HEK293 (cell line): ENCODE data around the gene C1QTNF1.
A peak's percentile ranks its signal among the peaks of the same experiment; 100 is the strongest.

Source experiments
- CTCF ChIA-PET: fragments of 350-600 bp; formaldehyde crosslinking; extraction: SDS; loops from one replicate; lab custom pipeline; 2021; ENCODE audit warnings: antibody characterized with exemption; lab: Yijun Ruan, JAX
- POLR2A ChIA-PET: fragments of 300-600 bp; formaldehyde crosslinking; extraction: SDS; loops from one replicate; lab custom pipeline; 2020; ENCODE audit warnings: antibody characterized with exemption, inconsistent platforms; lab: Yijun Ruan, JAX
- H3K27ac ChIP-seq: fragments of 200-500 bp; sonication (Bioruptor generic); 2 replicates; pipeline ENCODE4 v1.5.1; 2014; ENCODE audit warnings: low read depth, low read length, control low read depth, inconsistent platforms; ENCODE audit errors: extremely low read depth
- H3K36me3 ChIP-seq, 2 experiments: fragments of 200-500 bp in 1 of 2; sonication (Bioruptor generic) in 1 of 2; 1 replicate in 1 of 2; 2 replicates in 1 of 2; pipeline ENCODE4 v1.5.1; 2014 to 2017; ENCODE audit warnings: inconsistent platforms in 2 of 2, low read length in 2 of 2; ENCODE audit not compliant: control insufficient read depth in 2 of 2, insufficient read depth in 1 of 2
- H3K4me1 ChIP-seq: fragments of 200-500 bp; sonication (Bioruptor generic); 2 replicates; pipeline ENCODE4 v1.5.1; 2014; ENCODE audit warnings: mild to moderate bottlenecking, low read length, inconsistent platforms; ENCODE audit not compliant: control insufficient read depth, insufficient read depth
- H3K4me3 ChIP-seq: 2 replicates; pipeline ENCODE4 v1.5.1; 2011; ENCODE audit warnings: low read depth, mild to moderate bottlenecking, control low read depth, low read length, moderate library complexity
- H3K9me3 ChIP-seq: fragments of 200-500 bp; sonication (Bioruptor generic); 2 replicates; pipeline ENCODE4 v1.5.1; 2014; ENCODE audit warnings: low read depth, low read length, inconsistent platforms; ENCODE audit not compliant: control insufficient read depth, insufficient read depth
- FEZF1 ChIP-seq: fragments of 450-650 bp; formaldehyde crosslinking; IDR thresholded peaks from 2 replicates; pipeline ENCODE4 v1.5.1; 2016; ENCODE audit warnings: missing biosample characterization, missing genetic modification characterization
- GLI2 ChIP-seq: fragments of 450-650 bp; formaldehyde crosslinking; IDR thresholded peaks from 2 replicates; pipeline ENCODE4; 2017; ENCODE audit warnings: missing biosample characterization, missing genetic modification characterization, low read depth, borderline replicate concordance
- HOXA7 ChIP-seq: sonication (generic); formaldehyde crosslinking; IDR thresholded peaks from 2 replicates; pipeline ENCODE4 v1.8.1; 2022; ENCODE audit warnings: missing genetic modification reagents, borderline replicate concordance
- KLF7 ChIP-seq: fragments of 450-650 bp; formaldehyde crosslinking; IDR thresholded peaks from 2 replicates; pipeline ENCODE4 v1.5.1; 2016; ENCODE audit warnings: missing biosample characterization, missing genetic modification characterization, borderline replicate concordance
- OVOL3 ChIP-seq: fragments of 450-650 bp; formaldehyde crosslinking; IDR thresholded peaks from 2 replicates; pipeline ENCODE4 v1.5.1; 2016; ENCODE audit warnings: missing biosample characterization, missing genetic modification characterization
- PBX3 ChIP-seq: sonication (generic); formaldehyde crosslinking; IDR thresholded peaks from 2 replicates; pipeline ENCODE4 v1.8.1; 2022; ENCODE audit warnings: mild to moderate bottlenecking, moderate library complexity, missing genetic modification reagents
- SP2 ChIP-seq: fragments of 450-650 bp; formaldehyde crosslinking; IDR thresholded peaks from 2 replicates; pipeline ENCODE4 v1.5.1; 2016; ENCODE audit warnings: missing biosample characterization, missing genetic modification characterization
- TCF7L2 ChIP-seq: IDR thresholded peaks from 2 replicates; pipeline ENCODE4 v1.6.1; 2011; ENCODE audit warnings: low read depth, mild to moderate bottlenecking, inconsistent platforms, low read length, moderate library complexity, borderline replicate concordance
- ZBTB1 ChIP-seq: fragments of 450-650 bp; formaldehyde crosslinking; IDR thresholded peaks from 2 replicates; pipeline ENCODE4 v1.5.1; 2016; ENCODE audit warnings: missing biosample characterization, missing genetic modification characterization
- ZBTB20 ChIP-seq: fragments of 450-650 bp; formaldehyde crosslinking; IDR thresholded peaks from 2 replicates; pipeline ENCODE4 v1.5.1; 2016; ENCODE audit warnings: missing biosample characterization, missing genetic modification characterization
- ZBTB48 ChIP-seq: fragments of 450-650 bp; formaldehyde crosslinking; IDR thresholded peaks from 2 replicates; pipeline ENCODE4 v1.5.1; 2016; ENCODE audit warnings: missing biosample characterization, missing genetic modification characterization
- ZBTB49 ChIP-seq: fragments of 450-650 bp; formaldehyde crosslinking; IDR thresholded peaks from 2 replicates; pipeline ENCODE4 v1.5.1; 2016; ENCODE audit warnings: missing biosample characterization, missing genetic modification characterization, low read depth
- ZEB2 ChIP-seq: fragments of 450-650 bp; formaldehyde crosslinking; IDR thresholded peaks from 2 replicates; pipeline ENCODE4 v1.5.1; 2016; ENCODE audit warnings: missing biosample characterization, missing genetic modification characterization
- ZIC2 ChIP-seq: fragments of 450-650 bp; formaldehyde crosslinking; IDR thresholded peaks from 2 replicates; pipeline ENCODE4 v1.5.1; 2016; ENCODE audit warnings: missing biosample characterization, missing genetic modification characterization
- ZNF133 ChIP-seq: fragments of 450-650 bp; formaldehyde crosslinking; IDR thresholded peaks from 2 replicates; pipeline ENCODE4 v1.5.1; 2016; ENCODE audit warnings: missing biosample characterization, missing genetic modification characterization
- ZNF140 ChIP-seq: fragments of 450-650 bp; formaldehyde crosslinking; IDR thresholded peaks from 2 replicates; pipeline ENCODE4 v1.5.1; 2016; ENCODE audit warnings: missing biosample characterization, missing genetic modification characterization
- ZNF292 ChIP-seq: fragments of 450-650 bp; formaldehyde crosslinking; IDR thresholded peaks from 2 replicates; pipeline ENCODE4 v1.5.1; 2016; ENCODE audit warnings: low read depth, missing biosample characterization, missing genetic modification characterization, borderline replicate concordance
- ZNF324 ChIP-seq: fragments of 450-650 bp; formaldehyde crosslinking; IDR thresholded peaks from 2 replicates; pipeline ENCODE4 v1.5.1; 2016; ENCODE audit warnings: missing biosample characterization, missing genetic modification characterization
- ZNF544 ChIP-seq: fragments of 450-650 bp; formaldehyde crosslinking; IDR thresholded peaks from 2 replicates; pipeline ENCODE4 v1.5.0; 2017; ENCODE audit warnings: missing biosample characterization, missing genetic modification characterization
- ZNF548 ChIP-seq: fragments of 450-650 bp; formaldehyde crosslinking; IDR thresholded peaks from 2 replicates; pipeline ENCODE4 v1.5.1; 2016; ENCODE audit warnings: missing biosample characterization, missing genetic modification characterization
- ZNF560 ChIP-seq: fragments of 450-650 bp; formaldehyde crosslinking; IDR thresholded peaks from 2 replicates; pipeline ENCODE4 v1.5.1; 2017; ENCODE audit warnings: missing biosample characterization, missing genetic modification characterization, borderline replicate concordance
- ZNF600 ChIP-seq: fragments of 450-650 bp; formaldehyde crosslinking; IDR thresholded peaks from 2 replicates; pipeline ENCODE4 v1.5.1; 2016; ENCODE audit warnings: missing biosample characterization, missing genetic modification characterization
- ZNF701 ChIP-seq: fragments of 450-650 bp; formaldehyde crosslinking; IDR thresholded peaks from 2 replicates; pipeline ENCODE4 v1.5.1; 2016; ENCODE audit warnings: missing biosample characterization, missing genetic modification characterization
- ZSCAN23 ChIP-seq: fragments of 450-650 bp; formaldehyde crosslinking; IDR thresholded peaks from 2 replicates; pipeline ENCODE4 v1.5.1; 2016; ENCODE audit warnings: missing biosample characterization, missing genetic modification characterization
- TF ChIP-seq, protein P1 (sequence below): IDR thresholded peaks from 2 replicates; pipeline ENCODE4 v1.6.1; 2011; ENCODE audit warnings: mild to moderate bottlenecking, low read depth, low read length, borderline replicate concordance

The C1QTNF1 gene

DNA sequence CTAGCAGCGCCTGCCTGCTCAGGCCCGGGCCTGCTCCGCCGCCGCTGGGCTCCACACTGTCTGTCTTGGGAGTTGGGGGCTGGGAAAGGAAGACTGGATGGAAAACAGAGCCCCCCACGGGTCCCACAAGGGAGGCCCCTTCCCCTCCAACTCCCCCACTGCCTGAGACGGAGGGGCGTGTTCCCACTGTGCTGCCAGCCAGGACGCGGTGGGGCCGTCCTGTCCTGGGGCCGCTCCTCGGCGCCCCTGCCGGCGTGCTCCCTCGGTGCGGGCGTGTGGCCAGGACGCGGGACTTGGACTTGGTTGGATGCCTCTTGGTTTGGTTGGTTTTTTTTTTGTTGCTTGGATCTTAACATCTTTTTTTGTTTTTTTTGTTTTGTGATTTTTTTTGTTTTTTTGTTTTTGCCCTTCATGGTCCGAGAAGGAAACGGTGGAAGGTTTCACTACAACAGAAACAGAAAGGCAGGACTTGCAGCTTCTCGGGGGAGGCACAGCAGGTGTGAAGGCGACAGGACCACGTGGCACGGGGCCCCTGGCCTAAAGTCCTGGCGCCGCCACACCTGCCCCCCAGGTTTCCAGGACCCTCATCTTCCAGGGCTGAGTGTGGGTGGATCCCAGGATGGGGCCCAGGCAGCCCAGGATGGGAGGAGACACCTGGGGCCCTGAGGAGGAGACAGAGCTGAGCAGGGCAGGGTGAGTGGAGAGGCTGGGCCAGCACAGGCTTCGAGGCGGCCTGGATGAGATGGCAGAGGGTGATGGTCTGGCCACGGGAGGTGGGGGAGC lies 66.7 kb downstream of the C1QTNF1 start:
- Histone ChIP-seq H3K27ac (no peak overlapping the region), H3K4me3 (no peak overlapping the region), H3K36me3 (peaks cover 0 to 29% of the 10 kb centered on the region in 2 experiments; a peak in 1 of 3 replicates), H3K9me3 (no peaks in the 10 kb centered on the region), H3K4me1 (no peaks in the 10 kb centered on the region)
- no peak for TF ChIP-seq ZSCAN23
- no peak for TF ChIP-seq ZBTB48 (tag by site-specific recombination)
- no peak for TF ChIP-seq ZBTB1 (tag by site-specific recombination)
- TF ChIP-seq ZNF292: no peak
- TF ChIP-seq ZIC2 (tag by site-specific recombination): peak; percentile 9; the same call in 1 of the 2 replicates
- no peak for TF ChIP-seq ZBTB49 (tag by site-specific recombination)
- no peak for TF ChIP-seq ZNF560
- TF ChIP-seq ZNF600 (tag by site-specific recombination): peak; percentile 19; the same call in 1 of the 2 replicates
- TF ChIP-seq, protein P1, sequence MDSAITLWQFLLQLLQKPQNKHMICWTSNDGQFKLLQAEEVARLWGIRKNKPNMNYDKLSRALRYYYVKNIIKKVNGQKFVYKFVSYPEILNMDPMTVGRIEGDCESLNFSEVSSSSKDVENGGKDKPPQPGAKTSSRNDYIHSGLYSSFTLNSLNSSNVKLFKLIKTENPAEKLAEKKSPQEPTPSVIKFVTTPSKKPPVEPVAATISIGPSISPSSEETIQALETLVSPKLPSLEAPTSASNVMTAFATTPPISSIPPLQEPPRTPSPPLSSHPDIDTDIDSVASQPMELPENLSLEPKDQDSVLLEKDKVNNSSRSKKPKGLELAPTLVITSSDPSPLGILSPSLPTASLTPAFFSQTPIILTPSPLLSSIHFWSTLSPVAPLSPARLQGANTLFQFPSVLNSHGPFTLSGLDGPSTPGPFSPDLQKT: no peak
- no peak for TF ChIP-seq HOXA7
- no peak for TF ChIP-seq ZNF133 (tag by site-specific recombination)
- no peak for TF ChIP-seq ZNF548 (tag by site-specific recombination)
- TF ChIP-seq TCF7L2: no peak
- TF ChIP-seq ZNF544 (tag by site-specific recombination): no peak
- no peak for TF ChIP-seq ZNF140
- TF ChIP-seq ZEB2 (tag by site-specific recombination): no peak
- POLR2A ChIA-PET: interaction anchor here (1.4 kb wide), 1 partner anchor 10 kb away, joined by 3 read pairs; no protein-coding TSS in a partner anchor
- CTCF ChIA-PET: interaction anchor here (0.6 to 15.1 kb wide), 4 partner anchors 8 to 303 kb away, joined by 3 to 346 read pairs (median 4); no protein-coding TSS in a partner anchor

GRCh38 chr17:79091226-79091670 lies 67.3 kb downstream of the C1QTNF1 start:
- TF ChIP-seq GLI2 (tag by site-specific recombination): no peak
- no peak for TF ChIP-seq PBX3
- TF ChIP-seq ZBTB20 (tag by site-specific recombination): no peak
- TF ChIP-seq SP2 (tag by site-specific recombination): no peak
- no peak for TF ChIP-seq KLF7 (tag by site-specific recombination)
- TF ChIP-seq OVOL3 (tag by site-specific recombination): no peak
- no peak for TF ChIP-seq ZNF324 (tag by site-specific recombination)
- TF ChIP-seq FEZF1 (tag by site-specific recombination): no peak
- no peak for TF ChIP-seq ZNF701 (tag by site-specific recombination)
- ChIA-PET CTCF (interaction anchor here (0.6 to 15.1 kb wide), 3 partner anchors 9 to 302 kb away, joined by 3 to 346 read pairs (median 3); no protein-coding TSS in a partner anchor), POLR2A (no interaction called here)
- H3K9me3 ChIP-seq: no peaks in the 10 kb centered on the region
- no peaks in the 10 kb centered on the region for H3K4me1 ChIP-seq
- no peak overlapping the region for H3K4me3 ChIP-seq
- peaks cover 0 to 23% of the 10 kb centered on the region in 2 experiments; a peak in 1 of 3 replicates for H3K36me3 ChIP-seq
- no peak overlapping the region for H3K27ac ChIP-seq
